ENCODE measurements around the gene RARS1.
A peak's percentile ranks its signal among the peaks of the same experiment; 100 is the strongest.

RARS1 gene

DNA sequence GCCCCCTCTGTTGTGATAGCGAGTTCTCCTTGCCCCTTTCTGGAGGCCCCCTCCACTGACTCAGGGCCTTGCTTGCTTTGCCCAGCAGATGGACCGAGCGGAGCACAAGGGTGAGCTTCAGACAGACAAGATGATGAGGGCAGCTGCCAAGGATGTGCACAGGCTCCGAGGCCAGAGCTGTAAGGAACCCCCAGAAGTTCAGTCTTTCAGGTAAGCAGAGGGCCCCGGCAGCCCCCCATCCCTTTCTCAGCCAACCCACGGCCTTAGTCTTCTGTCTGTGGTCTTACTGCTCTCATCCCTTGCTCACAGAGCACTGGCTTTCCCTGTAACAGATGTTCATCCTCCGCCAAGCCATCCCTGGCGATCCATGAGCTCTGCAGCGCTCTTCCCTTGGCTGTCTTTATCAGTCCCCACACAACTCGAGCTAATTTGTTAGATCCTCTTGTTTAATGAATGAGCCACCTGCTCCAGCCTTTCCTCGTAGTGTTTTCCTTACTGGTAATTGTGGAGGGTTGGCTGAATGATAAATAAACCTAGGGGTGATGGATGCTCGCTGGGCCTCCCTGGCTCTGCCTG, 18.4 kb upstream of the RARS1 start:
- no peak for DNase-seq
- Mint-ChIP-seq H3K4me3 (no peak overlapping the region), H3K27me3 (no peaks in the 10 kb centered on the region), H3K4me1 (ENCODE audit: low read depth) (no peaks in the 10 kb centered on the region), H3K36me3 (ENCODE audit: low read depth) (no peaks in the 10 kb centered on the region), H3K9me3 (no peaks in the 10 kb centered on the region), H3K27ac (no peak overlapping the region)

DNA sequence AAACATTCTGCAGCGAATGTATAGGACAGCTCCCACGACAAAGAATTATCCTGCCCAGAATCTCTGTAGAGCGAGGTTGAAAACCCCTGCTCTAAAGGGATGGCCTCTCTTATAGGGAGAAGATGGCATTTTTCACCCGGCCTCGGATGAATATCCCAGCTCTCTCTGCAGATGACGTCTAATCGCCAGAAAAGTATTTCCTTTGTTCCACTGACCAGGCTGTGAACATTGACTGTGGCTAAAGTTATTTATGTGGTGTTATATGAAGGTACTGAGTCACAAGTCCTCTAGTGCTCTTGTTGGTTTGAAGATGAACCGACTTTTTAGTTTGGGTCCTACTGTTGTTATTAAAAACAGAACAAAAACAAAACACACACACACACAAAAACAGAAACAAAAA, 17.4 kb upstream of the RARS1 start:
- Mint-ChIP-seq H3K9me3 (no peaks in the 10 kb centered on the region), H3K4me3 (no peak overlapping the region), H3K27me3 (no peaks in the 10 kb centered on the region), H3K36me3 (ENCODE audit: low read depth) (no peaks in the 10 kb centered on the region), H3K4me1 (ENCODE audit: low read depth) (no peaks in the 10 kb centered on the region), H3K27ac (no peak overlapping the region)
- DNase-seq = no peak

GRCh38 chr5:168469816-168470215, 16.5 kb upstream of the RARS1 start:
- DNase-seq = no peak
- Mint-ChIP-seq H3K4me3 (no peak overlapping the region), H3K4me1 (ENCODE audit: low read depth) (no peaks in the 10 kb centered on the region), H3K27me3 (no peaks in the 10 kb centered on the region), H3K9me3 (no peaks in the 10 kb centered on the region), H3K27ac (no peak overlapping the region), H3K36me3 (ENCODE audit: low read depth) (no peaks in the 10 kb centered on the region)

DNA sequence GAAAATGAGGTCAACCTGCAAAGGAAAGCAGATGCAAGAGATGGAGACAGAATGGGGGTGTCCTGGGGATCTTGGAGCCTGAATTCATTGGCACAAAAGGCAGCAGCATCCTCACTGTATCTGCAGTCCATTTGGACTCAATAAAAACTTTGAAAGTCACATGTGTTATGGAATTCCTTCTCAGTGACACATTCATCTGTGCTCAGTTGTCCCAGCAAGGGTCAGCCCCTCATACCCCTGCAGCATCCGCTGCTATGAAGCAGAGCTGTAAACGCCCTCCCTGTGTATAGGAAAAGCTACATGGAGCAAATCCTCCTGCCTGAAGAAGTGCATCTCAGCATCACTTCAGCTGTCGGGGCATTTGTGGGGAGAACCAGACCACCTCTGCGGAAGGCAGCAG, 14.5 kb upstream of the RARS1 start:
- H3K4me1 Mint-ChIP-seq (ENCODE audit: low read depth) = no peaks in the 10 kb centered on the region
- no peaks in the 10 kb centered on the region for H3K36me3 Mint-ChIP-seq (ENCODE audit: low read depth)
- no peaks in the 10 kb centered on the region for H3K9me3 Mint-ChIP-seq
- no peak for DNase-seq
- H3K4me3 Mint-ChIP-seq = no peak overlapping the region
- H3K27ac Mint-ChIP-seq = no peak overlapping the region
- H3K27me3 Mint-ChIP-seq = no peaks in the 10 kb centered on the region

DNA sequence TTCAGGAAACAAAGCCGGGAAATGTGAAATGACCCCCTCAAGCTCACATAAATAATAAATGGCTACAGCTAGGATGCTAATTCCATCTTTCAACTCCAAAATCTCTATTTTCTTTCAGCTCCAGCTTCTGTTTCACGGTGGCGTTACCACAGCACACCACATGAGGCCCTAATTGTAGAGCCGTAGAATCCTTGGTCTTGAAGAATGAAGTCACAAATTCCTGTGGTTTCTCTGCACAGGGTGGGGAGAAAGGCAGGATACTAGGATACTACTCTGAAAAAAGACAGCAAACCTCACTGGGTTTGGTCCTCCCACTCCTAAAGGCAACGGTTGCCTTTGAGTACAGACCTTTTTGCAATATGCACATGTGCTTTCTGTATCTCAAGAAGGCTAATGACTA, 13.9 kb upstream of the RARS1 start:
- H3K36me3 Mint-ChIP-seq (ENCODE audit: low read depth) = no peaks in the 10 kb centered on the region

DNA sequence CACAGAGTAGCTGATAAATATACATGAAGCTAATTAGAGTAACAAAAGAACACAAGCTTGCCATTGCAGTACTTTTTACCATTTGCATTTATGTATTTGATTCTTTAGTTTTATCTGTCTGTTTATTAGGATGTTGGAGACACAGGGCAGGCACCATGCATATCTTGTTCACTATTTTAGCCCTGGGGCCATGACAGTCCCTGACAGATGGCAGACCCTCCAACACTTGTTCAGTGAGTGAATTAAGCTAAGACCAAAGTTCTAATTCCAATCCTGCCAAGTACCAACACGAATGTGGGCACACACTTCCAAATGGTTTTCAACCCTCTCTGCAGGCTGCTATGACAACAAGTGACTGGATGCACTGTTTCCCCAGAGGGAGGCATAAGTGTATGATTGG, 12.0 kb upstream of the RARS1 start:
- no peaks in the 10 kb centered on the region for H3K36me3 Mint-ChIP-seq (ENCODE audit: low read depth)

More for the DNA sequence above, 13.9 kb upstream of the RARS1 start:
- Mint-ChIP-seq H3K27me3 (no peaks in the 10 kb centered on the region), H3K4me1 (ENCODE audit: low read depth) (no peaks in the 10 kb centered on the region), H3K9me3 (no peaks in the 10 kb centered on the region), H3K27ac (no peak overlapping the region), H3K4me3 (no peak overlapping the region)
- no peak for DNase-seq

DNA sequence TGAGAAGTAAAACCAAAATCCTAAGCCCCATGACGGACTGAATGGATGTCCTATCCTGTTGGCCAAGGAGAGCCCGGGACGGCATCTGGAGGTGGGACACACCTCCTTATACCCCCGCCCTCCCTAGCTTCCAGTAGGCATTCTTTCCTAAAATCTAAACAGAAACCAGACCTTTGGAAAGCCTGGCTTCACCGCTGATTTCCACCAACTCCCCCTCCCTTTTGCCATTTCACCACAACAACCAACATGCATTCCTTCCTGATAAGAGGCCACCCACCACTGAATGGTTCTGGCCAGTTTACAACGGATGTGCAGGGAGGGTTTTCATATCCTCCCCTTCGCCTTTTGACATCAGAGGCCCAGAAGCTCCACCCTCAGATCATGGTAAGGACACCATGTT, 9.2 kb upstream of the RARS1 start:
- H3K4me1 Mint-ChIP-seq (ENCODE audit: low read depth) = peaks cover 9% of the 10 kb centered on the region
- no peaks in the 10 kb centered on the region for H3K9me3 Mint-ChIP-seq
- H3K27ac Mint-ChIP-seq = no peak overlapping the region
- DNase-seq = no peak
- H3K4me3 Mint-ChIP-seq = no peak overlapping the region
- no peaks in the 10 kb centered on the region for H3K27me3 Mint-ChIP-seq
- no peaks in the 10 kb centered on the region for H3K36me3 Mint-ChIP-seq (ENCODE audit: low read depth)

More for the DNA sequence above, 12.0 kb upstream of the RARS1 start:
- no peak overlapping the region for H3K4me3 Mint-ChIP-seq
- no peak for DNase-seq
- H3K27me3 Mint-ChIP-seq = no peaks in the 10 kb centered on the region
- no peaks in the 10 kb centered on the region for H3K9me3 Mint-ChIP-seq
- no peak overlapping the region for H3K27ac Mint-ChIP-seq
- H3K4me1 Mint-ChIP-seq (ENCODE audit: low read depth) = no peaks in the 10 kb centered on the region

DNA sequence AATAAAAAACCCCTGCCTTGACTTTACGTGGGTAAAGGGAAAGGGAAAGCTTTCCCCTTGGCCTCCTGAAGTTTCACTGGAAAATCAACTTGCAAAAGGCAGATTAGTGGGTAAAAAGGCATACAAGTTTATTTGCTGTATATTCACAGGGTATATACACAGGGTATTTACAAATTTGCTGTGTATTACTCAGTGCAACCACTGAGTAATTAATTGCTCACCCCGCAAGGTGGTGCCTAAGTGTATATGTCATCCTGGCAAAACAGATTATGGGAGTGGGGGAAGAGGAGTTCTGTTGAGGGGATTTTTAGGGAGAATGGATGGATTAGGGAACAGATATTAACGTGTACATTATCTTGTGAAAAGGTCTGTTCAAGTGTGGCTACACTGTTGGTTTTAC, 7.1 kb upstream of the RARS1 start:
- no peak overlapping the region for H3K27ac Mint-ChIP-seq
- peaks cover 13% of the 10 kb centered on the region for H3K4me1 Mint-ChIP-seq (ENCODE audit: low read depth)

GRCh38 chr5:168480601-168481000, 5.7 kb upstream of the RARS1 start:
- Mint-ChIP-seq H3K27ac (no peak overlapping the region), H3K36me3 (ENCODE audit: low read depth) (no peaks in the 10 kb centered on the region), H3K9me3 (no peaks in the 10 kb centered on the region), H3K4me3 (no peak overlapping the region), H3K4me1 (ENCODE audit: low read depth) (peaks cover 19% of the 10 kb centered on the region), H3K27me3 (peaks cover 2% of the 10 kb centered on the region)
- no peak for DNase-seq

More for the DNA sequence above, 7.1 kb upstream of the RARS1 start:
- peaks cover 2% of the 10 kb centered on the region for H3K27me3 Mint-ChIP-seq
- H3K9me3 Mint-ChIP-seq = no peaks in the 10 kb centered on the region
- no peaks in the 10 kb centered on the region for H3K36me3 Mint-ChIP-seq (ENCODE audit: low read depth)
- H3K4me3 Mint-ChIP-seq = no peak overlapping the region
- no peak for DNase-seq

DNA sequence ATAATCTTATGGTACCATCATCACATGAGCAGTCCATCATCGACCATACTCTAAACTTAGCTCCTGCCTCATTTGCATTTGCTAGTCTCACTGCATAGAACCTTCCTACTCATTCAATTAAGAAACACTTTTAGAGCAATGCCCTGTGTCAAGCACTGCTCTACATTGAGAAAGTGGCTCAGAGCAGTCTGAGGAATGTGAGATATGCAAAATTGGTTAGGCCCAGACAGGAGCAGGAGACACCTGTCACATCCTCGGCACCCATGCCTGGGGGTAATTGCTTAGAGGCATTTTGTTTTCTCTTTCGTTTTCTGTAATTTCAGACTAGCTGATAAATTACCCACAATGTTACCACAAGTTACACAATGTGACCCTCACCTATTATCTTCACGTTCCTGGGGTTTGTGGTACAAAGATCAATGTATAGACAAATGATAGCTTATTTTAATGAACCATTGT, 4.9 kb upstream of the RARS1 start:
- Mint-ChIP-seq H3K9me3 (no peaks in the 10 kb centered on the region), H3K27me3 (peaks cover 2% of the 10 kb centered on the region), H3K36me3 (ENCODE audit: low read depth) (peaks cover 2% of the 10 kb centered on the region), H3K27ac (no peak overlapping the region), H3K4me3 (peak overlapping the region; percentile 11), H3K4me1 (ENCODE audit: low read depth) (peaks cover 25% of the 10 kb centered on the region)
- no peak for DNase-seq

GRCh38 chr5:168482361-168482760, 3.9 kb upstream of the RARS1 start:
- Mint-ChIP-seq H3K27me3 (peaks cover 2% of the 10 kb centered on the region), H3K9me3 (no peaks in the 10 kb centered on the region), H3K4me1 (ENCODE audit: low read depth) (peaks cover 29% of the 10 kb centered on the region), H3K4me3 (no peak overlapping the region), H3K36me3 (ENCODE audit: low read depth) (peaks cover 12% of the 10 kb centered on the region), H3K27ac (peak overlapping the region; percentile 12)
- no peak for DNase-seq

DNA sequence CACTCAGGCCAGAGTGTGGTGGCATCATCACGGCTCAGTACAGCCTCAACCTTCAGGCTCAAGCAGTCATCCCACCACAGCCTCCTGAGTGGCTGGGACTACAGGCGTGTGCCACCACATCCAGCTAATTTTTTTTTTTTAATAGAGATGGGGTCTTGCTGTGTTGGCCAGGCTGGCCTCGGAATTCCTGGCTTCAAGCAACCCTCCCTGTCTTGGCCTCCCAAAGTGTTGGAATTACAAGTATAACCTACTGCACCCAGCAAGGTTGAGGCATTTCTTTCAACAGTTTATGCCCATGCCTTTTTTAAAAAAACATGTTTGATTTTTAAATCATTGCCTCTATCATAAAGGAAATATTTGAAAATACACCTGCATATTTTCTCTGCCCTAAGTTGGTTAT, 2.8 kb downstream of the RARS1 start:
- Mint-ChIP-seq H3K27me3 (no peaks in the 10 kb centered on the region), H3K9me3 (no peaks in the 10 kb centered on the region), H3K4me1 (ENCODE audit: low read depth) (peaks cover 37% of the 10 kb centered on the region), H3K36me3 (ENCODE audit: low read depth) (peaks cover 78% of the 10 kb centered on the region), H3K27ac (no peak overlapping the region), H3K4me3 (no peak overlapping the region)
- DNase-seq = no peak

DNA sequence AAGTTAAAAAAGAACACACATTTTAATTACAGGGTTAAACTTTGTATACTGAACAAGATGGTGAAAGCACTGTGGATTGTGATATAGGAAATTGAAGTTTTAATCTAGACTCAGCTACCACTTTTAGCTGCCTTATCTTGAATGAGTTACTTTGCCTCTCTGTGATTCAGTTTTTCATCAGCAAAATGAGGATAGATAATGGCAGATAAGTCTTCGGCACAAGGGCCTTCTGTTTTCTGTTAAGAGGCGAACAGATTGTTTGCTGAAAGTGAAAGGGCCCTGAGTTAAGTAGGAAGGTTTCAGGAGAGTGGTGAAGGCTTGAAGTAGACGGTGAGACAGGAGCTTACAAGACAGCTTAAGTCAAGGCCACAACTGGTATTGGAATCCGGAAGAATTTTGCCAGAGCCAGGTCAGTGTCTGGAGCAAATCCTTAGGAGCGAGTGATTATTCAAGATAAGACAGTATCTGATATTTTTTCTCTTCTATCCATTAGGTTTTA, 7.8 kb downstream of the RARS1 start:
- H3K4me1 Mint-ChIP-seq (ENCODE audit: low read depth) = peaks cover 9% of the 10 kb centered on the region
- DNase-seq = no peak
- H3K4me3 Mint-ChIP-seq = no peak overlapping the region
- no peak overlapping the region for H3K27ac Mint-ChIP-seq
- no peaks in the 10 kb centered on the region for H3K27me3 Mint-ChIP-seq
- peaks cover 93% of the 10 kb centered on the region for H3K36me3 Mint-ChIP-seq (ENCODE audit: low read depth)
- H3K9me3 Mint-ChIP-seq = no peaks in the 10 kb centered on the region

- no peak overlapping the region for H3K4me3 Mint-ChIP-seq
Observed at GRCh38 chr5:168502563-168503237, 16.4 kb downstream of the RARS1 start.

DNA sequence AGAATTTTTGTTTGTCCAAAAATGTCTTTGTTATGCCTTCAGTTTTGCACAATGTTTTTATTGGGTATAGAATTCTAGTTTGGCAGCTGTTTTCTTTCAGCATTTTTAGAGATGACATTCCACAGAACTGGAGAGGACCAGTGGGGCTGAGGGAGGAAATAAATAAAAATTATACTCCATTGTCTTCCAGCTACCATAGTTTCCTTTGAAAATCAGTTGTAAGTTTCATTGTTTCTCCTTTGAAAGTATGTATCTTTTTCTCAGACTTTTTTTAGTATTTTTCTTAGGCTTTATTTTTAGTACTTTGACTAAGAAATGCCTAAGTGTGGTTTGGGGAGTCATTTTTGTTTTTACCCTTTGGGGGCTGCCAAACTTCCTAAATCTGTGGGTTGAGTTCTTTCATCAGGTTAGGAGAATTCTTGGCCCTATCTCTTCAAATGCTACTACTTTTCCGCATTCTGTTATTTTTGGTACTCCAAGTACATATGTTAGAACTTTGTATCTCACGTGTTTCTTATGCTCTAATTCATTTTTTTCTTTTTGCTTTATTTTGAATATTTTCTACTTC, 27.7 kb downstream of the RARS1 start:
- Mint-ChIP-seq H3K36me3 (ENCODE audit: low read depth) (peaks cover 100% of the 10 kb centered on the region), H3K4me1 (ENCODE audit: low read depth) (no peaks in the 10 kb centered on the region), H3K27me3 (no peaks in the 10 kb centered on the region), H3K4me3 (no peak overlapping the region), H3K27ac (no peak overlapping the region), H3K9me3 (peaks cover 11% of the 10 kb centered on the region)
- DNase-seq = no peak

More at GRCh38 chr5:168502563-168503237, 16.4 kb downstream of the RARS1 start:
- Mint-ChIP-seq H3K36me3 (ENCODE audit: low read depth) (peaks cover 81% of the 10 kb centered on the region), H3K4me1 (ENCODE audit: low read depth) (no peaks in the 10 kb centered on the region), H3K27ac (no peak overlapping the region), H3K9me3 (no peaks in the 10 kb centered on the region), H3K27me3 (no peaks in the 10 kb centered on the region)
- DNase-seq = no peak
